ENCODE data around the gene EIF2AK3.

GRCh38 chr2:88557290-88557689, 70.0 kb downstream of the EIF2AK3 start:
- TF ChIP-seq, protein P1, sequence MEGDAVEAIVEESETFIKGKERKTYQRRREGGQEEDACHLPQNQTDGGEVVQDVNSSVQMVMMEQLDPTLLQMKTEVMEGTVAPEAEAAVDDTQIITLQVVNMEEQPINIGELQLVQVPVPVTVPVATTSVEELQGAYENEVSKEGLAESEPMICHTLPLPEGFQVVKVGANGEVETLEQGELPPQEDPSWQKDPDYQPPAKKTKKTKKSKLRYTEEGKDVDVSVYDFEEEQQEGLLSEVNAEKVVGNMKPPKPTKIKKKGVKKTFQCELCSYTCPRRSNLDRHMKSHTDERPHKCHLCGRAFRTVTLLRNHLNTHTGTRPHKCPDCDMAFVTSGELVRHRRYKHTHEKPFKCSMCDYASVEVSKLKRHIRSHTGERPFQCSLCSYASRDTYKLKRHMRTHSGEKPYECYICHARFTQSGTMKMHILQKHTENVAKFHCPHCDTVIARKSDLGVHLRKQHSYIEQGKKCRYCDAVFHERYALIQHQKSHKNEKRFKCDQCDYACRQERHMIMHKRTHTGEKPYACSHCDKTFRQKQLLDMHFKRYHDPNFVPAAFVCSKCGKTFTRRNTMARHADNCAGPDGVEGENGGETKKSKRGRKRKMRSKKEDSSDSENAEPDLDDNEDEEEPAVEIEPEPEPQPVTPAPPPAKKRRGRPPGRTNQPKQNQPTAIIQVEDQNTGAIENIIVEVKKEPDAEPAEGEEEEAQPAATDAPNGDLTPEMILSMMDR (IDR thresholded peaks at IDR 0.05) = no peak
- TF ChIP-seq POLR2A (IDR thresholded peaks at IDR 0.05) = no peak

Data from uterus (tissue), 2 donors.